GM19328 (cell line): ENCODE measurements around the gene NKAIN1.
"Not testable (repeated sequence)": the region's sequence is repeated elsewhere in the genome, so short reads cannot be mapped to it uniquely, and the experiment has no call there.

Experiments
- ATAC-seq: cut with Tn5 transposase; IDR thresholded peaks from one replicate; pipeline ENCODE4 v1.9.1; 2021; ENCODE audit warnings: mild to moderate bottlenecking, moderate library complexity; ENCODE audit not compliant: unreplicated experiment

Gene NKAIN1

GRCh38 chr1:31155216-31155806 lies 84.4 kb downstream of the NKAIN1 start:
- ATAC-seq: no peak

- no peak for ATAC-seq
Observed at GRCh38 chr1:31154632-31155215, 85.0 kb downstream of the NKAIN1 start.

- ATAC-seq: no peak
Observed at GRCh38 chr1:31154000-31154631, 85.6 kb downstream of the NKAIN1 start.

- no peak for ATAC-seq
Observed at GRCh38 chr1:31153423-31153822, 86.3 kb downstream of the NKAIN1 start.

GRCh38 chr1:31152181-31152795 lies 87.4 kb downstream of the NKAIN1 start:
- ATAC-seq: no peak

GRCh38 chr1:31151402-31151801 lies 88.3 kb downstream of the NKAIN1 start:
- ATAC-seq: no peak

- no peak for ATAC-seq
Observed at GRCh38 chr1:31148409-31148808, 91.3 kb downstream of the NKAIN1 start.

- ATAC-seq: no peak
Observed at GRCh38 chr1:31145648-31146047, 94.0 kb downstream of the NKAIN1 start.

- no peak for ATAC-seq
Observed at GRCh38 chr1:31144442-31144841, 95.2 kb downstream of the NKAIN1 start.

GRCh38 chr1:31143455-31143854 lies 96.2 kb downstream of the NKAIN1 start:
- no peak for ATAC-seq

- ATAC-seq: no peak
Observed at GRCh38 chr1:31142406-31142805, 97.3 kb downstream of the NKAIN1 start.

- no peak for ATAC-seq
Observed at GRCh38 chr1:31140299-31140698, 99.4 kb downstream of the NKAIN1 start.

- not testable (repeated sequence) for ATAC-seq
Observed at GRCh38 chr1:31138797-31139521, 100.7 kb downstream of the NKAIN1 start.

- not testable (repeated sequence) for ATAC-seq
Observed at GRCh38 chr1:31137873-31138272, 101.8 kb downstream of the NKAIN1 start.

GRCh38 chr1:31135973-31136600 lies 103.6 kb downstream of the NKAIN1 start:
- no peak for ATAC-seq

- ATAC-seq: no peak
Observed at GRCh38 chr1:31133368-31133767, 106.3 kb downstream of the NKAIN1 start.
